Glutamatergic neuron (in vitro differentiated cells): ENCODE measurements around the gene PTGFRN. TPM values are rescaled to one million over a fixed set of nuclear protein-coding genes. Genes with fewer than 3 reads are reported as not detected.
A peak's percentile ranks its signal among the peaks of the same experiment; 100 is the strongest.

Source experiments
- DNase-seq: peaks from one replicate; pipeline ENCODE4 v3.0.0; 2022
- H3K27ac Mint-ChIP-seq: one replicate; pipeline ENCODE4 v1.8.0; 2020; ENCODE audit warnings: mild to moderate bottlenecking, mixed read lengths, inconsistent platforms; ENCODE audit not compliant: unreplicated experiment
- H3K27me3 Mint-ChIP-seq: one replicate; pipeline ENCODE4 v1.8.0; 2020; ENCODE audit warnings: mild to moderate bottlenecking, moderate library complexity, mixed read lengths, inconsistent platforms; ENCODE audit not compliant: unreplicated experiment
- H3K36me3 Mint-ChIP-seq: one replicate; pipeline ENCODE4 v1.8.0; 2020; ENCODE audit warnings: mild to moderate bottlenecking, mixed read lengths, inconsistent platforms; ENCODE audit not compliant: unreplicated experiment
- H3K4me1 Mint-ChIP-seq: one replicate; pipeline ENCODE4 v1.8.0; 2020; ENCODE audit warnings: mild to moderate bottlenecking, low read depth, mixed read lengths, inconsistent platforms; ENCODE audit not compliant: unreplicated experiment
- H3K4me3 Mint-ChIP-seq: one replicate; pipeline ENCODE4 v1.8.0; 2020; ENCODE audit warnings: mild to moderate bottlenecking, mixed read lengths, inconsistent platforms; ENCODE audit not compliant: unreplicated experiment
- H3K9me3 Mint-ChIP-seq: one replicate; pipeline ENCODE4 v1.8.0; 2020; ENCODE audit warnings: mild to moderate bottlenecking, moderate library complexity, mixed read lengths, inconsistent platforms; ENCODE audit not compliant: unreplicated experiment
- CTCF ChIP-seq: fragments of 200-600 bp; sonication (generic); IDR thresholded peaks from one replicate; pipeline ENCODE4 v1.5.0; 2021; ENCODE audit not compliant: partially characterized antibody, unreplicated experiment
- total RNA-seq: library from RNA; stranded (reverse); fragmentation: NEBNext Ultra II Directional; extraction: Animal tissue kit (Norgen Biotek cat#: 25700); gene quantifications from one replicate; pipeline ENCODE4 v1.2.1, GENCODE V29; 2021; ENCODE audit not compliant: unreplicated experiment

PTGFRN gene
- total RNA-seq, 1 donor from 2014 or later = 61.2 TPM

GRCh38 chr1:116986421-116987255 lies 76.9 kb downstream of the PTGFRN start:
- TF ChIP-seq CTCF = no peak
- H3K9me3 Mint-ChIP-seq = peaks cover 5% of the 10 kb centered on the region
- H3K4me1 Mint-ChIP-seq = peaks cover 44% of the 10 kb centered on the region
- no peak overlapping the region for H3K4me3 Mint-ChIP-seq
- peaks cover 4% of the 10 kb centered on the region for H3K27me3 Mint-ChIP-seq
- peaks cover 4% of the 10 kb centered on the region for H3K36me3 Mint-ChIP-seq
- no peak for DNase-seq
- H3K27ac Mint-ChIP-seq = no peak overlapping the region

GRCh38 chr1:116987256-116987555 lies 77.5 kb downstream of the PTGFRN start:
- no peak for TF ChIP-seq CTCF
- Mint-ChIP-seq H3K4me1 (peaks cover 43% of the 10 kb centered on the region), H3K9me3 (peaks cover 3% of the 10 kb centered on the region), H3K27me3 (peaks cover 4% of the 10 kb centered on the region), H3K36me3 (peaks cover 6% of the 10 kb centered on the region), H3K4me3 (no peak overlapping the region), H3K27ac (no peak overlapping the region)
- no peak for DNase-seq

- Mint-ChIP-seq H3K9me3 (peaks cover 5% of the 10 kb centered on the region), H3K27me3 (no peaks in the 10 kb centered on the region), H3K4me1 (peaks cover 40% of the 10 kb centered on the region), H3K4me3 (no peak overlapping the region), H3K36me3 (peaks cover 14% of the 10 kb centered on the region), H3K27ac (peak overlapping the region; percentile 62)
- TF ChIP-seq CTCF = no peak
- DNase-seq = no peak
Observed at GRCh38 chr1:116988248-116988647, 78.5 kb downstream of the PTGFRN start.

- no peak overlapping the region for H3K27ac Mint-ChIP-seq
- H3K36me3 Mint-ChIP-seq = peaks cover 18% of the 10 kb centered on the region
- no peak for TF ChIP-seq CTCF
- H3K4me1 Mint-ChIP-seq = peaks cover 40% of the 10 kb centered on the region
- peaks cover 5% of the 10 kb centered on the region for H3K9me3 Mint-ChIP-seq
- H3K4me3 Mint-ChIP-seq = no peak overlapping the region
- no peaks in the 10 kb centered on the region for H3K27me3 Mint-ChIP-seq
- no peak for DNase-seq
Observed at GRCh38 chr1:116988908-116989307, 79.2 kb downstream of the PTGFRN start.

- no peak for TF ChIP-seq CTCF
- Mint-ChIP-seq H3K27me3 (no peaks in the 10 kb centered on the region), H3K9me3 (peaks cover 5% of the 10 kb centered on the region), H3K27ac (no peak overlapping the region), H3K4me1 (peaks cover 40% of the 10 kb centered on the region), H3K36me3 (peaks cover 20% of the 10 kb centered on the region), H3K4me3 (no peak overlapping the region)
- no peak for DNase-seq
Observed at GRCh38 chr1:116989835-116990234, 80.1 kb downstream of the PTGFRN start.
